IPS DF 6.9 (cell line): ENCODE data around the gene CBX6.

Experiments
- DNase-seq: peaks from one replicate; pipeline ENCODE4 v3.0.0-alpha.2; 2013; ENCODE audit warnings: low read depth, low spot score
- H3K27ac ChIP-seq: one replicate; pipeline ENCODE4 v1.5.1; 2013; ENCODE audit warnings: low read length, control low read depth
- H3K27me3 ChIP-seq: 2 replicates; pipeline ENCODE4 v1.6.1; 2013; ENCODE audit warnings: mild to moderate bottlenecking, low read length; ENCODE audit not compliant: control insufficient read depth, insufficient read depth
- H3K36me3 ChIP-seq: 2 replicates; pipeline ENCODE4 v1.6.1; 2013; ENCODE audit warnings: low read length; ENCODE audit not compliant: control insufficient read depth, insufficient read depth
- H3K4me1 ChIP-seq: 2 replicates; pipeline ENCODE4 v1.6.1; 2013; ENCODE audit warnings: low read length; ENCODE audit not compliant: control insufficient read depth, insufficient read depth
- H3K4me3 ChIP-seq: 2 replicates; pipeline ENCODE4 v1.5.1; 2013; ENCODE audit warnings: mild to moderate bottlenecking, low read length
- H3K9me3 ChIP-seq: 2 replicates; pipeline ENCODE4 v1.6.1; 2013; ENCODE audit warnings: low read length, inconsistent platforms; ENCODE audit not compliant: control insufficient read depth, insufficient read depth
- WGBS: extraction: QIAGEN DNeasy Blood & Tissue Kit; methylation state at CpG from one replicate; pipeline ENCODE4 v1.1.7; 2013; ENCODE audit warnings: mixed read lengths, missing lambda C conversion rate; ENCODE audit not compliant: insufficient read length, insufficient coverage; 5-methylcytosine and 5-hydroxymethylcytosine counted together

Gene CBX6

GRCh38 chr22:38891256-38891655 lies 19.2 kb upstream of the CBX6 start:
- Histone ChIP-seq H3K27ac (no peak overlapping the region), H3K4me3 (no peak overlapping the region), H3K27me3 (no peaks in the 10 kb centered on the region), H3K36me3 (no peaks in the 10 kb centered on the region), H3K4me1 (no peaks in the 10 kb centered on the region), H3K9me3 (no peaks in the 10 kb centered on the region)
- WGBS, result no CpG with 5 or more reads among the region's 9 CpGs
- DNase-seq, result no peak

- no peaks in the 10 kb centered on the region for H3K4me1 ChIP-seq
- H3K27ac ChIP-seq, result no peak overlapping the region
- no peak overlapping the region for H3K4me3 ChIP-seq
- H3K9me3 ChIP-seq, result no peaks in the 10 kb centered on the region
- no peak for DNase-seq
- no peaks in the 10 kb centered on the region for H3K36me3 ChIP-seq
- H3K27me3 ChIP-seq, result no peaks in the 10 kb centered on the region
- no CpG with 5 or more reads among the region's 5 CpGs for WGBS
Observed at GRCh38 chr22:38890377-38890776, 18.4 kb upstream of the CBX6 start.

- no CpG with 5 or more reads among the region's 5 CpGs for WGBS
- no peaks in the 10 kb centered on the region for H3K4me1 ChIP-seq
Observed at GRCh38 chr22:38886333-38886732, 14.3 kb upstream of the CBX6 start.

GRCh38 chr22:38882972-38883622 lies 11.1 kb upstream of the CBX6 start:
- Histone ChIP-seq H3K27ac (no peak overlapping the region), H3K9me3 (no peaks in the 10 kb centered on the region), H3K27me3 (no peaks in the 10 kb centered on the region), H3K36me3 (no peaks in the 10 kb centered on the region), H3K4me1 (no peaks in the 10 kb centered on the region), H3K4me3 (no peak overlapping the region)
- whole genome bisulfite sequencing, result no CpG with 5 or more reads among the region's 9 CpGs
- DNase-seq, result no peak

More at GRCh38 chr22:38886333-38886732, 14.3 kb upstream of the CBX6 start:
- DNase-seq, result no peak
- H3K27ac ChIP-seq, result no peak overlapping the region
- no peak overlapping the region for H3K4me3 ChIP-seq
- no peaks in the 10 kb centered on the region for H3K27me3 ChIP-seq
- H3K9me3 ChIP-seq, result no peaks in the 10 kb centered on the region
- H3K36me3 ChIP-seq, result no peaks in the 10 kb centered on the region

- Histone ChIP-seq H3K27me3 (no peaks in the 10 kb centered on the region), H3K4me1 (no peaks in the 10 kb centered on the region), H3K27ac (no peak overlapping the region), H3K4me3 (no peak overlapping the region), H3K9me3 (no peaks in the 10 kb centered on the region), H3K36me3 (no peaks in the 10 kb centered on the region)
- no peak for DNase-seq
- no CpG with 5 or more reads among the region's 8 CpGs for WGBS
Observed at GRCh38 chr22:38881997-38882879, 10.2 kb upstream of the CBX6 start.

GRCh38 chr22:38881464-38881871 lies 9.5 kb upstream of the CBX6 start:
- no peak overlapping the region for H3K4me3 ChIP-seq
- H3K27me3 ChIP-seq, result no peaks in the 10 kb centered on the region
- H3K4me1 ChIP-seq, result no peaks in the 10 kb centered on the region
- WGBS, result no CpG with 5 or more reads among the region's 9 CpGs
- H3K36me3 ChIP-seq, result no peaks in the 10 kb centered on the region
- H3K9me3 ChIP-seq, result no peaks in the 10 kb centered on the region
- no peak for DNase-seq
- H3K27ac ChIP-seq, result no peak overlapping the region

- DNase-seq, result no peak
- no peaks in the 10 kb centered on the region for H3K36me3 ChIP-seq
Observed at GRCh38 chr22:38879961-38880360, 7.9 kb upstream of the CBX6 start.

GRCh38 chr22:38879108-38879729 lies 7.2 kb upstream of the CBX6 start:
- DNase-seq, result no peak
- Histone ChIP-seq H3K27me3 (no peaks in the 10 kb centered on the region), H3K27ac (no peak overlapping the region), H3K4me1 (no peaks in the 10 kb centered on the region), H3K9me3 (no peaks in the 10 kb centered on the region), H3K4me3 (no peak overlapping the region), H3K36me3 (no peaks in the 10 kb centered on the region)
- no CpG with 5 or more reads among the region's 5 CpGs for whole genome bisulfite sequencing

More at GRCh38 chr22:38879961-38880360, 7.9 kb upstream of the CBX6 start:
- WGBS, result no CpG with 5 or more reads among the region's 5 CpGs
- Histone ChIP-seq H3K27ac (no peak overlapping the region), H3K4me1 (no peaks in the 10 kb centered on the region), H3K4me3 (no peak overlapping the region), H3K27me3 (no peaks in the 10 kb centered on the region), H3K9me3 (no peaks in the 10 kb centered on the region)

- Histone ChIP-seq H3K4me1 (peaks cover 4% of the 10 kb centered on the region; the same call in 1 of the 2 replicates), H3K36me3 (no peaks in the 10 kb centered on the region), H3K9me3 (no peaks in the 10 kb centered on the region), H3K27ac (no peak overlapping the region), H3K27me3 (no peaks in the 10 kb centered on the region), H3K4me3 (no peak overlapping the region)
- no CpG with 5 or more reads among the region's 4 CpGs for WGBS
- DNase-seq, result no peak
Observed at GRCh38 chr22:38878001-38878400, 6.0 kb upstream of the CBX6 start.

GRCh38 chr22:38874529-38875222 lies 2.7 kb upstream of the CBX6 start:
- Histone ChIP-seq H3K36me3 (peaks cover 3% of the 10 kb centered on the region; the same call in 1 of the 2 replicates), H3K27me3 (no peaks in the 10 kb centered on the region), H3K27ac (no peak overlapping the region), H3K4me3 (no peak overlapping the region), H3K4me1 (peaks cover 4% of the 10 kb centered on the region; the same call in 1 of the 2 replicates), H3K9me3 (no peaks in the 10 kb centered on the region)
- DNase-seq, result no peak
- WGBS, result no CpG with 5 or more reads among the region's 13 CpGs
